Activated naive CD8-positive, alpha-beta T cell treated with anti-CD3 and anti-CD28 coated beads for 36 hours (primary cell): Measurements from ENCODE around the gene OR4F6. TPM values are rescaled to one million over a fixed set of nuclear protein-coding genes. Genes with fewer than 3 reads are reported as not detected.
"Not testable (repeated sequence)": the region's sequence is repeated elsewhere in the genome, so short reads cannot be mapped to it uniquely, and the experiment has no call there.

ENCODE experiments used
- DNase-seq: peaks from one replicate; pipeline ENCODE4 v3.0.0; 2021
- H3K27ac Mint-ChIP-seq: one replicate; pipeline ENCODE4 v1.8.0; 2022; ENCODE audit warnings: mild to moderate bottlenecking, moderate library complexity, mixed read lengths
- H3K27me3 Mint-ChIP-seq: one replicate; pipeline ENCODE4 v1.8.0; 2022; ENCODE audit warnings: mild to moderate bottlenecking, mixed read lengths
- H3K36me3 Mint-ChIP-seq: one replicate; pipeline ENCODE4 v1.8.0; 2021; ENCODE audit warnings: mild to moderate bottlenecking, mixed read lengths
- H3K4me1 Mint-ChIP-seq: one replicate; pipeline ENCODE4 v1.8.0; 2021; ENCODE audit warnings: mixed read lengths
- H3K4me3 Mint-ChIP-seq: one replicate; pipeline ENCODE4 v1.8.0; 2022; ENCODE audit warnings: mild to moderate bottlenecking, moderate library complexity, mixed read lengths
- H3K9me3 Mint-ChIP-seq: one replicate; pipeline ENCODE4 v1.8.0; 2022; ENCODE audit warnings: mixed read lengths
- total RNA-seq, 2 experiments: library from RNA; stranded (reverse); gene quantifications; one replicate each; pipeline ENCODE4 v1.2.3, GENCODE V29; 2021

Gene OR4F6, protein sequence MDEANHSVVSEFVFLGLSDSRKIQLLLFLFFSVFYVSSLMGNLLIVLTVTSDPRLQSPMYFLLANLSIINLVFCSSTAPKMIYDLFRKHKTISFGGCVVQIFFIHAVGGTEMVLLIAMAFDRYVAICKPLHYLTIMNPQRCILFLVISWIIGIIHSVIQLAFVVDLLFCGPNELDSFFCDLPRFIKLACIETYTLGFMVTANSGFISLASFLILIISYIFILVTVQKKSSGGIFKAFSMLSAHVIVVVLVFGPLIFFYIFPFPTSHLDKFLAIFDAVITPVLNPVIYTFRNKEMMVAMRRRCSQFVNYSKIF
- total RNA-seq, result not detected

DNA sequence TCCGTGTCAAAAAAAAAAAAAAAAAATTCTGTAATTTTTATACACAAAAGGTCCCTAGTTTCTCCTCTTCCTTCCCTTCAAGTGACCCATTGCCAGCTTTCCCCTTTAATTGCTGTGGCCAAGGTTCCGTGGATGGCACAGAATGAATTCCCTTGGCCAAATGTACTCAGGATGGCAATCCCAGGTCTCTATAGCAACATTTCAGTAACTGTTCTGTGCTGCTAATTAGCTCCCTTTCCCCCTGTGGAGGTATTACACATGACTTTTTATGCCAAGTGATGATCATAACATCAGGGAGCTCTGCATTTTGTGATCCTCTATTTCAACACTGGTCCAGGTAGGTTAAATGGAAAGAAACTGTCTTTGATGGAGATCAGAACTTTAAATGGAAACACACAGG, at the start of gene OR4F6:
Gene OR4F6, plus strand, starts transcription at position 301 of the 400 bp plus-strand sequence. CDS start 2,211 bp downstream, outside the sequence.
- Mint-ChIP-seq H3K4me1 (no peaks in the 10 kb centered on the region), H3K27ac (no peak within 1 kb of the TSS), H3K4me3 (no peak within 1 kb of the TSS), H3K27me3 (no peaks in the 10 kb centered on the region), H3K9me3 (no peaks in the 10 kb centered on the region), H3K36me3 (no peaks in the 10 kb centered on the region)
- no peak for DNase-seq

DNA sequence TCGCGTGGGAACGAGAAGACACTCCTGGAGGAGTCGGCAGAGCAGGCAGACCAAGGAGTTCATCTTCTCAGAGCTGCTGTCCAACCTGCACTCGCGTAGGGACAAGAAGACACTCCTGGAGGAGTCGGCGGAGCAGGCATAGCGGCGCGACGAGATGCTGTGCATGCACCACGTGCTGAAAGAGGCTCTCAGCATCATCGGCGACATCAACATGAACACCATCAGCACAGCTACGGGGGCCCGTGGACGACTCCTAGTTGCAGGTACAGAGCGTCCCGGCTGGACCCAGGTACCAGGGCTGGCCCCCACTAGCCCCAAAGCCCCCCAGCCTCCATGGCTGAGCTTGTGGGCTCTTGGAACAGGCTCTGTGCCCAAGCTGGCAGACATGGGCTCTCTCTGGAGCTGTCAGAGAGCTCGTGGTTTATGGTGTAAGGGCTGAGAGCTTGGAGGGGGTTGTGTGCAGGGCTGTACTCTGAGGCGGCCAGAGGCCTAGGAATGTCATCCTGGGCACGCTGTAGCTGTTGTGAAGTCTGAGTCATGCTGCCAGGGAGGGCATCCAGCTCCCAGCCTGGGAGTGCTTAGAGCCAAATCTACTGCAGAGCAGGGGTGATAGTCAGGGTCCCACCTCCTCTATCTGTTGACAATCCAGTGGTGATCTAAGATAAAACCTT, 38.5 kb upstream of the OR4F6 start:
- H3K27ac Mint-ChIP-seq, H3K27me3 Mint-ChIP-seq, DNase-seq, H3K36me3 Mint-ChIP-seq, H3K9me3 Mint-ChIP-seq, H3K4me1 Mint-ChIP-seq, H3K4me3 Mint-ChIP-seq: not testable (repeated sequence)

DNA sequence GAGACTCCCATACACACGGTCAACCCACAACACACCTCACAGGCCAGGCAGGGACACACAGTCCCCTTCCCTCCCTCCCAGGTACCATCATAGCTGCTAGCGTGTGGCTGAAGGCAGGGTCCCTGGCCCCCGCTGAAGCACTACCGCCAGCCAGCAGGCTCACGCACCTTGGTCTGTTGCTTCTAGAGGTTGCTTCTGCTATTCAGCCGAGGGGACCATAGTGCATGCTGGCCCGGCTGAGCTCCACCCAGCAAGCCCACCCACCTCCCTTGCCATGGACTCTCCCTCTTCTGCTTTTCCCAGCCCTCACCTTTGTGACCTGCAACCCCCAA, 38.0 kb upstream of the OR4F6 start:
- not testable (repeated sequence) for H3K27ac Mint-ChIP-seq, H3K36me3 Mint-ChIP-seq, H3K4me3 Mint-ChIP-seq, DNase-seq, H3K9me3 Mint-ChIP-seq, H3K27me3 Mint-ChIP-seq, H3K4me1 Mint-ChIP-seq

DNA sequence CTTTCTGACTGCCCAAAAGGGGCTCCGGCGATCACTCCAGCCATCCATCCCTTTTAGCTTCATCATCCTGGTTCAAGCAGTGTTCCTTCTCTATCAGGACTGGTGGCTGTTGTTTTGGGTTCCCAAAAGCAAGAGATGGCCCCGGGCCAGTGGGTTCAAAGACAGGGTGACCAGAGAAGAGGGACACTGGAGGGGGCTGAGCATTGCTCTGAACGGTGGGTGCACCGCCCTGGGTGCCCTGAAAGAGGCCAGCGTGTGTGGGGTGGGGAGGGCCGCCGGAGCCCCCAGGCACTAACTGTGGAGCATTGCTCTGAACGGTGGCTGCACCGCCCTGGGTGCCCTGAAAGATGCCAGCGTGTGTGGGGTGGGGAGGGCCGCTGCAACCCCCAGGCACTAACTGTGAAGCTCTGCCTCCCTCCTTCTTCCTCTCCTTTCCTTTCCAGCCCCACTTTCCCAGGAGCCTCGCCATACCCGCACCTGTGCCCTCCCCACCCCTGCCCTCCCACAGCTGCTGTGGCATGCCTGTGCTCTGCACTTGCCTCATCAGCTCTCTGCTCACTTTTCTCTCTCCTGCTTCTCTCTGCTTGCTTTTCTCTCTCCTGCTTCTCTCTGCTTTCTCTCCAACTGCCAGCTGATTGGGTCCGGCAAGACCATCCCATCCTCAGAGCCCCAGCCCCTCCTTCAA, 37.4 kb upstream of the OR4F6 start:
- Mint-ChIP-seq H3K27me3 (no peaks in the 10 kb centered on the region), H3K36me3 (no peaks in the 10 kb centered on the region), H3K4me3 (no peak overlapping the region), H3K9me3 (no peaks in the 10 kb centered on the region), H3K27ac (no peak overlapping the region), H3K4me1 (no peaks in the 10 kb centered on the region)
- DNase-seq, result no peak

DNA sequence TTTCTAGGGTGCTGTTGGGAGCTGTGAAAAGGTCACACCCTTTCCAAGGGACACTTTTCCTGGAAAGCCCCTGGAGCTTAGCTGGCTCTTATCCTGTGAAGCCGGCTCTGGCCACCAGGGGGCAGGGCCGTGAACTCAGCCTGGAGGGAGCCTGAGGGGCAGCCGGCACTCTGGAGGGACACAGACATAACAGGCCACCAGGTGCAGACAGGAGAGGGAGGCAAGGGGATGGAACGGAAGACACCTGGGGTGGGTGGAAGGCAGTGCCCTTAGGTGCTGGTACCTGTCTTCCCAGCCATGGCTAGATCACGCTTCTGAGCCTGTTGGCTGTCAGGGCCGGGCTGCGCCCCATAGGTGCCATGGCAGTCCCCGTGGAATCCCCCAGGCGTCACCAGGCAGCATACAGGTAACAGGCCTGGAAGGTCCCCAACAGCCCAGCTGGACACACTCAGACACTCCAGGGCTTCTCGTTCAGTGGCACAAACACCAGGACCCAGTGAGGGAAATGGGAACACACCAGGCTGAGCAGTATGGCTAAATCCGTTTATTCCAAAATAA, 36.1 kb upstream of the OR4F6 start:
- H3K36me3 Mint-ChIP-seq, H3K4me3 Mint-ChIP-seq, H3K9me3 Mint-ChIP-seq, H3K4me1 Mint-ChIP-seq, H3K27me3 Mint-ChIP-seq, DNase-seq, H3K27ac Mint-ChIP-seq: not testable (repeated sequence)

DNA sequence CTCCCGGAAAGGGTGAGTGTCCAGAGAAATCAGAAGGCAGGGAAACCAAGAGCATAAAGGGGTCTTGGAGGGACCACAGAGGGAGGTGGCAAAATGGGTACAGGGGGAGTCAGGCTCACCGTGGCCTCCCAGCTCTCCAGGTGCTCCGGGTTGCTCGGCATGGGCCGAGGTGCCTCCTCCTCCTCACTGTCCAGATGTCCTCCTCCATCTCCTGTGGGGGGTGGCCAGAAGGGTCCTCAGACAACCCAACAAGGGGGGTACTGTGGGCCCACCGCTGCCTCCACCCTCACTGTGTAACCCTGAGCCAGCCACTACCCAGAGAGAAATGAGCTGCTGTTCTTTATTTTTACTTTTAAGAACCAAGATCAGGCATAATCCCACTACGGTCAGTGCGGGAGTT, 30.4 kb upstream of the OR4F6 start:
- Mint-ChIP-seq H3K4me3 (no peak overlapping the region), H3K4me1 (no peaks in the 10 kb centered on the region), H3K9me3 (no peaks in the 10 kb centered on the region), H3K27me3 (no peaks in the 10 kb centered on the region), H3K27ac (no peak overlapping the region), H3K36me3 (peaks cover 3% of the 10 kb centered on the region)
- no peak for DNase-seq

DNA sequence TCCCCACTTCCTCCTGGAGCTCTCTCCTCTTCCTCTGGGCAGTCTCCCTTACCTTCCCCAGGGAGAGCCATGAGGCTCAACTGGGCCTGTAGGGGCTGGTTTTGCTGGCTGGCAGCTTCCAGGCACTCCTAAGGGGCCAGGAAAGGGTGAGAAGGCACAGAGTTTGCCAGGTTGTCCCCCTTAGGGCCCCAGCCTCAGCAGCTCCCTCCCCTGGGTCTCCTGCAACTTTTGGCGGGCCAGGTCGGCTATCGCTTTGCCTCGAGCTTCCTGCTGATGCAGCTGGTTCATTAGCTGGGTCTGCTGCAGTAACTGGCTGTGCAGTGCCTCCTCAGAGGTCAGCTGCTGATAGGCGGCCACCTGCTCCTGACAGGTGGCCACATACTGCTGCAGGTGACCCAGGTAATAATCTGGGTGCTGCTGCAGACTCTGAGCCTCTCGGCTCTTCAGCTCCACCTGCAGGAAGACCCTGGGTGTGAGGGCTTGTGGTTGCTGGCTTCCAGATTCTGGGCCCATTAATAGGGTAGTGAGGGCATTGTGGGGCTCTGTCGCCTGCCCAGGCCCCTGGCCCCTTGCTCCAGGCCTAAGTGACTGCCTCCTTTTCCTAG, 29.7 kb upstream of the OR4F6 start:
- Mint-ChIP-seq H3K4me1 (no peaks in the 10 kb centered on the region), H3K9me3 (no peaks in the 10 kb centered on the region), H3K27ac (no peak overlapping the region), H3K4me3 (no peak overlapping the region), H3K36me3 (peaks cover 3% of the 10 kb centered on the region), H3K27me3 (no peaks in the 10 kb centered on the region)
- DNase-seq, result peak; percentile 10

DNA sequence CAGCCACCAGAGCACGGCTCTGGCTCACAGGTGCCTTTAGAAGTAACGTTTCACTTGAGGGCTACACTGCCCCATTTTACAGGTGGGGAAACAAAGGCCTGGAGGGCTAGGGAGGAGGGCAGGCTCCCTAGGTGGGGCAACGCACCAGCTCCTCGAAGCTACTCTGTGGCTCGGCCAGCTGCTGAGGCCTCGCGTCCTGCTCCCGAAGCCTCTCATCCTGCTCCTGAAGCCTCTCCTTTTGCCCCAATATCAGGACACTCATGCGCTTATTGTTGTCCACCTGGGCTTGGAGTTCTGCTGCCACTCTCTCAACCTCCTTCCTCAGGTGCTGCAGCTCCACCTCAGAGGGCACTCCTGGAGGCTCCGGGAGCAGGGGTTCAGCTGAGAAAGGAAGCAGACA, 28.2 kb upstream of the OR4F6 start:
- H3K4me1 Mint-ChIP-seq, result no peaks in the 10 kb centered on the region

DNA sequence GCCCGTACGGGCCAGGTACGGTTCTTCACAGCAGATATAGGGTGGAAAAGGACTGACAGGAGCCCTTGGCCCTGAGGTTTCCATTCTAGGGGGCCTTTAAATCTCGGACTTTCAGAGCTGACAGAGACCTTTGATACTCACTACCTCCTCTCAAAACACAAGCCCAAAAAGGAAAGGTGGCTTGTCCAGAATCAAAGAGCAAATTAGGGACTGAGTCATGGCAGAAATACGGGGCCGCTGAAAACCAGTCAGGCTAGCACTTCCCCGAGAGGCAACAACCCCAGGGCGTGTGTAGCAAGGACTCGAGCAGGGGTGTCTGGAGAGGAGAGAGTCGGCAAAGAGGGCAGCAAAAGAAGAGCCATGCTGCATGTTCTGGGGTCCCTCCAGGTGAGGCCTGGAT, 24.7 kb upstream of the OR4F6 start:
- not testable (repeated sequence) for H3K27me3 Mint-ChIP-seq, H3K27ac Mint-ChIP-seq, H3K4me3 Mint-ChIP-seq, DNase-seq, H3K36me3 Mint-ChIP-seq, H3K4me1 Mint-ChIP-seq, H3K9me3 Mint-ChIP-seq

More for the DNA sequence above, 28.2 kb upstream of the OR4F6 start:
- Mint-ChIP-seq H3K27ac (no peak overlapping the region), H3K27me3 (no peaks in the 10 kb centered on the region), H3K36me3 (peaks cover 3% of the 10 kb centered on the region), H3K9me3 (no peaks in the 10 kb centered on the region), H3K4me3 (no peak overlapping the region)
- no peak for DNase-seq

DNA sequence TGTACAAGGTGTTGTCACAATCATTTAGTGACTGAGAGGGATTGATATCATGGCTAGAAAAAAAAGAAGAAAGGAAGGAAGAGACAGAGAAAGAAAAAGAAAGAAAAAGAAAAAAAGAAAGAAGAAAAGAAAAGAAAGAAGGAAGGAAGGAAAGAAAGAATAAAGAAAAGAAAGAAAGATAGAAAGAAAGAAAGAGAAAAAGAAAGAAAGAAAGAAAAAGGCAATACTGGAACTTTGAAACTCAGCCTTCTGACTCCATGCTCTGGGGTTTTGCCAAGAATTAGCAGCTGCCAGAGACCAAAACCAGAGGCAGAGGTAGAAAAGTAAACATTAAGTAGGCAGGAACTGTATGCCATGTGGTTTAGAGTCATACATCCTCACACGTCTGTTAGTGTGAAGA, 23.1 kb upstream of the OR4F6 start:
- H3K27me3 Mint-ChIP-seq, DNase-seq, H3K36me3 Mint-ChIP-seq, H3K4me3 Mint-ChIP-seq, H3K9me3 Mint-ChIP-seq, H3K27ac Mint-ChIP-seq, H3K4me1 Mint-ChIP-seq: not testable (repeated sequence)

DNA sequence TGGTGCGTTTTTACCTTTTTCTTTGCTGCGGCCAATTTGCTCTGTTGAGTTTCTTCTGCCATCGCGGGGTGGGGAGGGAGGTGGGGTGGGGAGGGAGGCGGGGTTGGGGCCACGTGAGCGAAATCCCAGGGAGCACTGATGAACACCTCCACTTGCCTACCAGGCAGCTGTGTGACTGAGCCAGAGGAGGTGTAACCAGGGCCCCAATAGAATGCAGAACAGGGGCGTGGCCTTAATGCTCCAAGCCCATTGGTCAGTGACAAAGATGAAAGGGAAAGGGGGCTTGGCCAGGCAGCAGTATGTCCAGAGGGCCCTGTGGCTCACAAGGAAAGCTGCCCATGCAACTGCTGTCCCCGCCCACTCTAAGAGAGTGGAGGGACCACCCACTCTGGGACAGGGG, 21.4 kb upstream of the OR4F6 start:
- Mint-ChIP-seq H3K4me3 (no peak overlapping the region), H3K9me3 (no peaks in the 10 kb centered on the region), H3K36me3 (no peaks in the 10 kb centered on the region), H3K27me3 (peaks cover 8% of the 10 kb centered on the region), H3K4me1 (no peaks in the 10 kb centered on the region), H3K27ac (no peak overlapping the region)
- DNase-seq, result no peak

DNA sequence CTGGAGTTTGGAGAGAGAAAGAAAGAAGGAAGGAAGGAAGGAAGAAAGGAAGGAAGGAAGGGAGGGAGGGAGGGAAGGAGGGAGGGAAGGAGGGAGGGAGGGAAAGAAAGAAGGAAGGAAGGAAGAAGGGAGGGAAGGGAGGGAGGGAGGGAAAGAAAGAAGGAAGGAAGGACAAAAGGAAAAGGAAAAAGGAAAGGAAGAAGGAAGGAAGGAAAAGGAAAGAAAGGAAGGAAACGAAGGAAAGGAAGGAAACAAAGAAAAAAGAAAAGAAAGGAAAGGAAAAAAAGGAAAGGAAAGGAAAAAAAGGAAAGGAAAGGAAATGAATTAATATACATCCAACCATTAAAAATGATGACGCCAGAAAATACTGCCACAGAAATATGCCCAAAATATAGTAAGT, 18.7 kb upstream of the OR4F6 start:
- Mint-ChIP-seq H3K27me3 (peaks cover 8% of the 10 kb centered on the region), H3K9me3 (no peaks in the 10 kb centered on the region), H3K4me3 (no peak overlapping the region), H3K4me1 (no peaks in the 10 kb centered on the region), H3K36me3 (no peaks in the 10 kb centered on the region), H3K27ac (no peak overlapping the region)
- no peak for DNase-seq

DNA sequence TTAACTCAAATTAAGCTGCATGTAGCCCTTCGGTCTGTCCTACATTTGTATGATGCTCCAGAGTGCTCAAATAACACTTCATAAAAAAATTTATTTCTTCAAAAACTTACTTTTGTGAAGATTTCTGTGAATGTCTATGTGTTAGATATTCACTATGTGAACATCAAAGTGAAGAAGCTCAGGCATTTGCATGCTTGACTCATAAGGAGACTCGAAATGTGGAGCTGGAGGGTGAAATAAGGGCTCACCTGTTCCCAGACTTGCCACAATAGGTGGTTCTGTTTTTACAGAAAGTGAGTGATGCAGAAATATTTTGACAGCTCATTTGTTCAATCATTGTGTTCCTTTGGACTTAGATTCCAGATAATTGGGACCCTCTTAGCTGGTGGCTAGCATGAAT, 16.9 kb upstream of the OR4F6 start:
- H3K9me3 Mint-ChIP-seq, DNase-seq, H3K36me3 Mint-ChIP-seq, H3K4me3 Mint-ChIP-seq, H3K4me1 Mint-ChIP-seq, H3K27ac Mint-ChIP-seq, H3K27me3 Mint-ChIP-seq: not testable (repeated sequence)

DNA sequence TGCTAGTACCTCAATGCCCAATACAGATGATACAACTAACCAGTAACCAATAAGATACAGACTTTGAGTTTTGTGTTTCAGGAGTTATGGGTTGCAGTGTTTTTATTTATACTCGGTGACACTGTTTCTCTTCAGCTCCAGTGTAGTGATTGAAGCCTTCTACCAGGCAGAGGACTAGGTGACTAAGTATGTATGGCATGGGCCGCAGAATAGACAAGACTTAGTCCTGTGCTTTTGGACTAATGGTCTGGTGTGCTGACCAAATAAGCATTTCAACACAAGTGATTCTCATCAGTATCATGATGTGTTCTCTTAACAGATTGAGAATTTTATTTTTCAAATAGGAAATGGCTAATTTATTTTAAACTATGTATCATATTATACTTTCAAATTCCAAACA, 15.3 kb upstream of the OR4F6 start:
- not testable (repeated sequence) for H3K27ac Mint-ChIP-seq, H3K36me3 Mint-ChIP-seq, H3K9me3 Mint-ChIP-seq, H3K4me1 Mint-ChIP-seq, H3K27me3 Mint-ChIP-seq, DNase-seq, H3K4me3 Mint-ChIP-seq

DNA sequence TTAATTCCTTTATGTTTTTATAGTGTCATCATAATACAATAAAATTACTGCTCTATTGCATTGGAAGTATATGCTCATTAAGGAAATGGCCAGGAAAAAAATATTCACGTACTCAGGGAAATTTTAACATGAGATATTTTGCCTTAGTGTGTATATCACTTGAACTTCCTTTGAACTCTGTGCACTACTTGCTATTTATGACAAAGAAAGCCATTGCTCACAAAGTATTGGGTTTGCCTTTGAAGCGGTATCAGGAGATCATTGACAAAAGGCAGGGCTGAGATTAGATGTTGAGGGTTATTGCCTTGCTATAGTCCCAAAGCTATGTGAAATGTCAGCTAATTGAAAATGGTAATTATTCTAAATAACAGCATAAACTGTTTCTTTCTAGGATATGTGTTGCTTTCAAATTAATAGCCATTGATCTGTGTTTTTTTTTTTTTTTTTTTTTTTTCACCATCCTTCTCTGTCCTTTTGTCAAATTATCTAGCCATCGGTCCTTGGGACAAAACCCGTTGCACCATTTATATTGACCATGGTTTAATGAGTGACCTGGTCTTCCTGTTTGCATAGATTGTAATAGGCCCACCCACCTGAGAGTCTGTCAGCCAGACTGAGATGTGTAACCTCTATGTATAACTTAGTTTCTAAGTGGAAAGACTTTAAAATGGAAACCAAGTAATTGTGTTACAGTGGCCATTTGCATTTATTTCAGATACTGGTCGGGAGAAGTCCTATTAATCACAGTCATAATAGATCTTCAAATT, 14.6 kb upstream of the OR4F6 start:
- DNase-seq, H3K27ac Mint-ChIP-seq, H3K4me1 Mint-ChIP-seq, H3K9me3 Mint-ChIP-seq, H3K27me3 Mint-ChIP-seq, H3K36me3 Mint-ChIP-seq, H3K4me3 Mint-ChIP-seq: not testable (repeated sequence)
